ENCODE measurements around the gene CD163L1.

DNA sequence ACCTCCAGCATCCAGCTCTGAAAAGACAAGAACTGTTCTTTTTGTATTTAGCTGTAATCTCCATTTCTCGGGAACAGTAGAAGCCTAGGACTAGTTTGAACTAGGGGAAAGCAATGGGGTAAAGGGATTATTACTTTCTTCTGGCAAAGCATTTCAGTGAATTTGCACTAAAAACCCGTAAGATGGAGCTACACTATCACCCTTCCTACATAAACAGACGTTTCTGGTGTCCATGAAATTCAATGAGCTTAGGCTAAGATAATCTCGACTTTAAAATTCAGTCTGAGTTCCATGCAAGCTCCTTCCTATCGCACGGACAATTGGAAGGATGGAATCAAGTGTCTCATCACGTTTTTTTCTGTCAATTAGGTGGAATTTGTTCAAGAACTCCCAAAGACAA is 116.0 kb downstream of the CD163L1 start:
- TF ChIP-seq, protein P1, sequence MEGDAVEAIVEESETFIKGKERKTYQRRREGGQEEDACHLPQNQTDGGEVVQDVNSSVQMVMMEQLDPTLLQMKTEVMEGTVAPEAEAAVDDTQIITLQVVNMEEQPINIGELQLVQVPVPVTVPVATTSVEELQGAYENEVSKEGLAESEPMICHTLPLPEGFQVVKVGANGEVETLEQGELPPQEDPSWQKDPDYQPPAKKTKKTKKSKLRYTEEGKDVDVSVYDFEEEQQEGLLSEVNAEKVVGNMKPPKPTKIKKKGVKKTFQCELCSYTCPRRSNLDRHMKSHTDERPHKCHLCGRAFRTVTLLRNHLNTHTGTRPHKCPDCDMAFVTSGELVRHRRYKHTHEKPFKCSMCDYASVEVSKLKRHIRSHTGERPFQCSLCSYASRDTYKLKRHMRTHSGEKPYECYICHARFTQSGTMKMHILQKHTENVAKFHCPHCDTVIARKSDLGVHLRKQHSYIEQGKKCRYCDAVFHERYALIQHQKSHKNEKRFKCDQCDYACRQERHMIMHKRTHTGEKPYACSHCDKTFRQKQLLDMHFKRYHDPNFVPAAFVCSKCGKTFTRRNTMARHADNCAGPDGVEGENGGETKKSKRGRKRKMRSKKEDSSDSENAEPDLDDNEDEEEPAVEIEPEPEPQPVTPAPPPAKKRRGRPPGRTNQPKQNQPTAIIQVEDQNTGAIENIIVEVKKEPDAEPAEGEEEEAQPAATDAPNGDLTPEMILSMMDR (IDR thresholded peaks at IDR 0.05) = no peak
- TF ChIP-seq POLR2A (IDR thresholded peaks at IDR 0.05) = no peak
